Keratinocyte (primary cell): ENCODE results near the gene KCNMA1.

ENCODE experiments used
- CTCF ChIP-seq, 3 experiments: IDR thresholded peaks in 1 of 3; conservative IDR thresholded peaks in 1 of 3; optimal IDR thresholded peaks in 1 of 3; 2 replicates in 2 of 3; 3 replicates in 1 of 3; pipeline versions ENCODE3 to v1.5.1; 2011; ENCODE audit warnings: low read length in 3 of 3, mild to moderate bottlenecking in 3 of 3, moderate library complexity in 2 of 3, control low read depth in 1 of 3, inconsistent platforms in 1 of 3; ENCODE audit not compliant: insufficient read depth in 2 of 3; ENCODE audit errors: extremely low read depth in 1 of 3
- EZH2 ChIP-seq: IDR thresholded peaks from one replicate; pipeline ENCODE4 v1.6.1; 2012; ENCODE audit warnings: inconsistent platforms, mild to moderate bottlenecking, low read length, moderate library complexity

- TF ChIP-seq CTCF (optimal IDR thresholded peaks at IDR 0.05 in 1 of 3, IDR thresholded peaks at IDR 0.05 in 1 of 3, conservative IDR thresholded peaks at IDR 0.05 in 1 of 3; ENCODE audit: extremely low read depth in 1 of 3, insufficient read depth in 2 of 3, low read length in 3 of 3) = no peak
- no peak for TF ChIP-seq EZH2
These were observed 384.0 kb downstream of the KCNMA1 start for GRCh38 chr10:77253556-77254064.
